ENCODE measurements around the gene PRKCQ.

Gene PRKCQ

DNA sequence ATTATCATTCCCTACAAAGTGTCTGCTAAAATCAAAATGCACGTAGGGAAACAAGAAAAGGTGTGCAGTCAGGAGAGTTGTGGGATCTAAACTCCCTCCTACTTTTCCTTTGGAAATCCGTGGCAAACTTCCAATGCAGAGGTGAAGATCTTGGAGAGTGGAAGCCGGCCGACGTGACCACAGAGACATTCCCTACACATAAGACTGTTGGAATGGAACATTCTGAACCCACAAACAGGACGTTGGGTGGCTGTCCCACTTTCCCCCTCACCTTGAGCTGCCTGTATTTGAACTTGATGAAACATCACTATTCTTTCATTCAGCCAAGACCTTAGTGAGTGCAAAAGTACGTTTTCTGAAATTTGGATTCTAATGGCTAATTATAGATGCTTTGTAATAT, 65.9 kb downstream of the PRKCQ start:
- peaks cover 3% of the 10 kb centered on the region; the same call in 1 of the 2 replicates for H3K36me3 ChIP-seq (ENCODE audit: low read depth)
- H3K9me3 ChIP-seq (ENCODE audit: severe bottlenecking) = peaks cover 4% of the 10 kb centered on the region
- ATAC-seq (ENCODE audit: low read depth) (no peak), DNase-seq (ENCODE audit: low spot score) (no peak)
- no peak overlapping the region for H3K27ac ChIP-seq (ENCODE audit: poor library complexity, severe bottlenecking)
- H3K27me3 ChIP-seq (ENCODE audit: insufficient read depth, poor library complexity, severe bottlenecking) = no peaks in the 10 kb centered on the region
- H3K4me3 ChIP-seq (ENCODE audit: severe bottlenecking) = no peak overlapping the region
- H3K4me1 ChIP-seq (ENCODE audit: insufficient read depth, poor library complexity, severe bottlenecking) = no peaks in the 10 kb centered on the region
- TF ChIP-seq, protein P1, sequence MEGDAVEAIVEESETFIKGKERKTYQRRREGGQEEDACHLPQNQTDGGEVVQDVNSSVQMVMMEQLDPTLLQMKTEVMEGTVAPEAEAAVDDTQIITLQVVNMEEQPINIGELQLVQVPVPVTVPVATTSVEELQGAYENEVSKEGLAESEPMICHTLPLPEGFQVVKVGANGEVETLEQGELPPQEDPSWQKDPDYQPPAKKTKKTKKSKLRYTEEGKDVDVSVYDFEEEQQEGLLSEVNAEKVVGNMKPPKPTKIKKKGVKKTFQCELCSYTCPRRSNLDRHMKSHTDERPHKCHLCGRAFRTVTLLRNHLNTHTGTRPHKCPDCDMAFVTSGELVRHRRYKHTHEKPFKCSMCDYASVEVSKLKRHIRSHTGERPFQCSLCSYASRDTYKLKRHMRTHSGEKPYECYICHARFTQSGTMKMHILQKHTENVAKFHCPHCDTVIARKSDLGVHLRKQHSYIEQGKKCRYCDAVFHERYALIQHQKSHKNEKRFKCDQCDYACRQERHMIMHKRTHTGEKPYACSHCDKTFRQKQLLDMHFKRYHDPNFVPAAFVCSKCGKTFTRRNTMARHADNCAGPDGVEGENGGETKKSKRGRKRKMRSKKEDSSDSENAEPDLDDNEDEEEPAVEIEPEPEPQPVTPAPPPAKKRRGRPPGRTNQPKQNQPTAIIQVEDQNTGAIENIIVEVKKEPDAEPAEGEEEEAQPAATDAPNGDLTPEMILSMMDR (IDR thresholded peaks at IDR 0.05; ENCODE audit: poor library complexity, severe bottlenecking) = no peak

DNA sequence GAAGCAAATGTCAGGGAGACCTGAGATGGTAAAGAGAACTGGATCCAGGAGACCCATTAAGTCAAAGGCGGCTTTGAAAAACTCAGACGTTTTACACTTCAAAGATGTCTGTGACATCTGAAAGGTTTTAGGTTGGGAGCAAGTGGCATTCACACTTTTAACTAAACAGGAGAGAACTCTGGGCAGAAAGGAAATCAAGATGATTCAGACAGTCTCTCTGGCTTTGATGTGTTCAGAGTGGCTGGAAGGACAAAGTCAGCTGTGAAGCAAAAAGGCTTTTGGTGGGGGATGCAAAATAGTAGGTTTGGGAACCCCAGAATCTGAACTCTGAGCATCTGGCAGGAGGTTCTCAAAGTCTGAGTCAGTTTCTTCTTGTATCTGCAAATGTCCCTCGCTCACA, 66.6 kb downstream of the PRKCQ start:
- Histone ChIP-seq H3K4me3 (ENCODE audit: severe bottlenecking) (no peak overlapping the region), H3K27me3 (ENCODE audit: insufficient read depth, poor library complexity, severe bottlenecking) (no peaks in the 10 kb centered on the region), H3K9me3 (ENCODE audit: severe bottlenecking) (peaks cover 4% of the 10 kb centered on the region), H3K36me3 (ENCODE audit: low read depth) (peaks cover 3% of the 10 kb centered on the region; the same call in 1 of the 2 replicates), H3K4me1 (ENCODE audit: insufficient read depth, poor library complexity, severe bottlenecking) (no peaks in the 10 kb centered on the region), H3K27ac (ENCODE audit: poor library complexity, severe bottlenecking) (no peak overlapping the region)
- no peak for DNase-seq (ENCODE audit: low spot score)
- TF ChIP-seq, protein P1 (IDR thresholded peaks at IDR 0.05; ENCODE audit: poor library complexity, severe bottlenecking) = no peak
- ATAC-seq (ENCODE audit: low read depth) = no peak

DNA sequence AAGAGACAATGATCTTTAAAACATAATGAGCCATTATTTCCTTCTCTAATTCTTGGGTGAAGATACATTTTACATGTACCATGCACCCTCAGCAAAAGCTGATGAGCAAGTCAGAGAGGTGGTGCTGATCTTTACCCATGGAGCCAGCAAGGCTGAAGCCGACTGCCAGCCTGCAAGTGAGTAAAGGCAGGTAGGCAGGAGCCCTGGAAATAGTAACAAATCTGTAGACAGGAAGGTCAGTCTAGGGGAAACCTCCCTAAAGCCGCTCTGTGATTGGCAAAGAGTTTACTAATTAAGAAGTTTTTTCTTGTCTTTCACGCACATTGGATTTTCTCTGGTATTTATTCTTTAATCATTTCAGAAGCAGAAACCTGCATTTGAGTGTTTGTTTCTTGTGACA, 67.9 kb downstream of the PRKCQ start:
- H3K27me3 ChIP-seq (ENCODE audit: insufficient read depth, poor library complexity, severe bottlenecking) = no peaks in the 10 kb centered on the region
- DNase-seq (ENCODE audit: low spot score) = no peak
- peaks cover 4% of the 10 kb centered on the region for H3K9me3 ChIP-seq (ENCODE audit: severe bottlenecking)
- H3K4me1 ChIP-seq (ENCODE audit: insufficient read depth, poor library complexity, severe bottlenecking) = no peaks in the 10 kb centered on the region
- TF ChIP-seq, protein P1 (IDR thresholded peaks at IDR 0.05; ENCODE audit: poor library complexity, severe bottlenecking) = no peak
- H3K27ac ChIP-seq (ENCODE audit: poor library complexity, severe bottlenecking) = no peak overlapping the region
- no peak overlapping the region for H3K4me3 ChIP-seq (ENCODE audit: severe bottlenecking)
- ATAC-seq (ENCODE audit: low read depth) = no peak
- H3K36me3 ChIP-seq (ENCODE audit: low read depth) = peaks cover 3% of the 10 kb centered on the region; the same call in 1 of the 2 replicates

DNA sequence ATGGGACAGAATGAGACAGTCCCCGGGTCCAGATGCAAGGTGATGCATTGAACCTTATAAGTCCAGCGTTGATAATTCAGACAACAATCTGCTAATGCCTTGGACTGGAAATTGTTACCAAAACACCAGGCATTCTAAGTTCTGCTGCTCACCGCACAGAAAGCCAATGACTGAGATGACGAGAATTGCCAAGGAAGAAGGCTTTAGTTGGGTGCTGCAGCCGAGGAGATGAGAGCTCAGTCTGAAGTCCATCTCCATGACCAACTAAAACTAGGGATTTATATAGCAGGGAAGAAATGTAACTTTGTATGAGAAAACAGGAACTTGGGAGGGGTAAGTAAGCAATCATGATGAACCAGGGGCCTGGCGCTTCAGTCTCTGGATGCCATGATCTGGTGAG, 68.7 kb downstream of the PRKCQ start:
- Histone ChIP-seq H3K9me3 (ENCODE audit: severe bottlenecking) (peaks cover 4% of the 10 kb centered on the region), H3K4me3 (ENCODE audit: severe bottlenecking) (no peak overlapping the region), H3K27ac (ENCODE audit: poor library complexity, severe bottlenecking) (no peak overlapping the region), H3K4me1 (ENCODE audit: insufficient read depth, poor library complexity, severe bottlenecking) (no peaks in the 10 kb centered on the region), H3K36me3 (ENCODE audit: low read depth) (peaks cover 3% of the 10 kb centered on the region; the same call in 1 of the 2 replicates), H3K27me3 (ENCODE audit: insufficient read depth, poor library complexity, severe bottlenecking) (no peaks in the 10 kb centered on the region)
- DNase-seq (ENCODE audit: low spot score) (no peak), ATAC-seq (ENCODE audit: low read depth) (no peak)
- TF ChIP-seq, protein P1 (IDR thresholded peaks at IDR 0.05; ENCODE audit: poor library complexity, severe bottlenecking) = no peak

DNA sequence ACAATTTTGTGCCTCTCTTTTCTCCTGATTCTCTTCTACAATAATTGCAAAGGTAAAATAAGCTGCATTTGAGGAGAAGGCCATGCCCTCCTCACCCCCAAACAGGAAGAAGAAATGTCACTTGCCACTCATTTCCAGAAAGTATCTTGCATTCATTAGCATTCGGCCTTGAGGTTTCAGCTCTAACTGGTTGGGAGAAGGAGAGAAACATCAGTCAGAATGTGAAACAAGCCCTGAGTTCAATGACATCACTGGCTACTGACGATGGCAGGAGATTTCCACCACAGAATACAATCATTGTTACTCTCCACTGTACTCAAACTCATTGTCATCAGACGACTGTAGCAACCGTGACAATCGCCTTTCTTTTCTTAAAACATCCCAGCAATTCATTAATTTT, 72.8 kb downstream of the PRKCQ start:
- ATAC-seq (ENCODE audit: low read depth) (no peak), DNase-seq (ENCODE audit: low spot score) (no peak)
- Histone ChIP-seq H3K36me3 (ENCODE audit: low read depth) (peaks cover 3% of the 10 kb centered on the region; the same call in 1 of the 2 replicates), H3K9me3 (ENCODE audit: severe bottlenecking) (no peaks in the 10 kb centered on the region), H3K4me1 (ENCODE audit: insufficient read depth, poor library complexity, severe bottlenecking) (peaks cover 6% of the 10 kb centered on the region), H3K4me3 (ENCODE audit: severe bottlenecking) (no peak overlapping the region), H3K27ac (ENCODE audit: poor library complexity, severe bottlenecking) (no peak overlapping the region), H3K27me3 (ENCODE audit: insufficient read depth, poor library complexity, severe bottlenecking) (no peaks in the 10 kb centered on the region)
- TF ChIP-seq, protein P1 (IDR thresholded peaks at IDR 0.05; ENCODE audit: poor library complexity, severe bottlenecking) = no peak
